GM21619 (cell line): ENCODE data around the gene PPP1R1B.

ENCODE experiments used
- ATAC-seq: cut with Tn5 transposase; IDR thresholded peaks from one replicate; pipeline ENCODE4 v1.9.1; 2021; ENCODE audit not compliant: unreplicated experiment

PPP1R1B gene

DNA sequence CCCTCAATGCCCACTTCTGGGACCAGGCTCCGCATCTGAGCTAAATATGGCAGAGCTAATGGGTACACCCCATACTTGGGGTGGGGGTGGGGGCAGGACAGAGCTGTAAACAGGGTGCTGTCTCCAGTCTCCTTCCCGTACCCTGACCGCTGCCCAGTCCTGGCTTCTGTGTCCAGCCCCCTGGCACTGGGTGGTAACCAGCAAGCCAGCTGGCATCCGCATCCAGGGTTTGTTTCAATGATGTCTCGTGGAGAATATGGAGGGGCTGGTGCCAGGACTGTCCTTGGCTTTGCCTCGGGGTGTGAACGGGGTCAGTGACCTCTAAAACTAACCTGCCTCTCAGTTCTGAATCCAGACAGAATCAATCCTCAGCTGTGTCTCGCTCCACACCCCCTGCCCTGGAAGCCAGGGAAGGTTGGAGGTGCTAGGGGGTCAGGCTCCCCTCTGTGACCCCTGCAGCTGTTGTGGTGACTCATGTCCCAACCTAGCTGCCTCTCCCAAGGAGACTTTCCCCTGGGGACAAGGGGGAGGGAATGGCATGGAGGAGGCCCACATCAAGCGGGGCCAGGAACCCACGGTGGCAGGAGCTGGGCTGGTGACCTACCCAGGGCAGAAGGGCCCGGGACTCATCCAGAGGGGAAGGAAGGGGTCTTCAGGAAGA, 40.0 kb downstream of the PPP1R1B start:
- ATAC-seq = no peak

DNA sequence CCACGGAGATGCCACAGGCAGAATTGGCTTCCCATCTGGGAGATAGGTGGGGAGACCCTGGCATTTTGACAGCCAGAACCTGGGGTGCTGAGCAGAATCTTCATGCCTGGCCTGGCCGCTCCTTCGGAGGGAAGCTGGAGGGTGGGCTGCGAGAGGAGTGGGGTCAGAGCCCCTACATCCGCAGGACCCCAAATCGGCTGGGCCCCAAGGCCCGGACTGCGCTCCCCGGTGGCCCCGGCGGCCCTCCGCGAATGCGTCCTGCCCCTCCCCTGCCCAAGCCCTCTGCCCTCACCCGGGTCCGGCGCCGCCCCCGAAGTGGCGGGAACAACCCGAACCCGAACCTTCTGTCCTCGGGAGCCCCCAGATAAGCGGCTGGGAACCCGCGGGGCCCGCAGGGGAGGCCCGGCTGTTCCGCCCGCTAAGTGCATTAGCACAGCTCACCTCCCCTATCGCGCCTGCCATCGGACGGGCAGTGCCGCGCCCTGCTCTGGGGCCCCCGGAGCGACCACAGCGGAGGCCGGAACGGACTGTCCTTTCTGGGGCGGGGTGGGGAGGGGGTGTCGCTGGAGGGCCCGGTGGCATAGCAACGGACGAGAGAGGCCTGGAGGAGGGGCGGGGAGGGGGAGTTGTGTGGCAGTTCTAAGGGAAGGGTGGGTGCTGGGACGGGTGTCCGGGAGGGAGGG, 40.7 kb downstream of the PPP1R1B start:
- ATAC-seq = no peak

DNA sequence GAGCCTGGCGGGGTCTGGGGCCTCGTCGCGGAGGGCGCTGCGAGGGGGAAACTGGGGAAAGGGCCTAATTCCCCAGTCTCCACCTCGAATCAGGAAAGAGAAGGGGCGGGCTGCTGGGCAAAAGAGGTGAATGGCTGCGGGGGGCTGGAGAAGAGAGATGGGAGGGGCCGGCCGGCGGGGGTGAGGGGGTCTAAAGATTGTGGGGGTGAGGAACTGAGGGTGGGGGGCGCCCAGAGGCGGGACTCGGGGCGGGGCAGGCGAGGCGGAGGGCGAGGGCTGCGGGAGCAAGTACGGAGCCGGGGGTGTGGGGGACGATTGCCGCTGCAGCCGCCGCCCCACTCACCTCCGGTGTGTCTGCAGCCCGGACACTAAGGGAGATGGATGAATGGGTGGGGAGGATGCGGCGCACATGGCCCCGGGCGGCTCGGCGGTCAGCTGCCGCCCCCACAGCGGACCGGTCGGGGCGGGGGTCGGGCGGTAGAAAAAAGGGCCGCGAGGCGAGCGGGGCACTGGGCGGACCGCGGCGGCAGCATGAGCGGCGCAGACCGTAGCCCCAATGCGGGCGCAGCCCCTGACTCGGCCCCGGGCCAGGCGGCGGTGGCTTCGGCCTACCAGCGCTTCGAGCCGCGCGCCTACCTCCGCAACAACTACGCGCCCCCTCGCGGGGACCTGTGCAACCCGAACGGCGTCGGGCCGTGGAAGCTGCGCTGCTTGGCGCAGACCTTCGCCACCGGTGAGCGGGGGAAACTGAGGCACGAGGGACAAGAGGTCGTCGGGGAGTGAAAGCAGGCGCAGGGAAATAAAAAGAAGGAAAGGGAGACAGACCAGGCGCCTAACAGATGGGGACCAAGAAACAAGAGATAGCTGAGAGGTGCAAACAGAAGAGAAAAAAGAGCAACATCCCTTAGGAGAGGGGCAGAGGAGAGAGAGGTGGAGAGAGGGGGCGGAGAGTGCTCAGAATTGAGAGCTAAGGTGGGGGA, 41.5 kb downstream of the PPP1R1B start, which contains the start of gene PNMT:
Gene PNMT, plus strand, starts transcription at position 509 of the 980 bp plus-strand sequence. Its CDS starts 23 bp downstream, at position 532.
- ATAC-seq = no peak

DNA sequence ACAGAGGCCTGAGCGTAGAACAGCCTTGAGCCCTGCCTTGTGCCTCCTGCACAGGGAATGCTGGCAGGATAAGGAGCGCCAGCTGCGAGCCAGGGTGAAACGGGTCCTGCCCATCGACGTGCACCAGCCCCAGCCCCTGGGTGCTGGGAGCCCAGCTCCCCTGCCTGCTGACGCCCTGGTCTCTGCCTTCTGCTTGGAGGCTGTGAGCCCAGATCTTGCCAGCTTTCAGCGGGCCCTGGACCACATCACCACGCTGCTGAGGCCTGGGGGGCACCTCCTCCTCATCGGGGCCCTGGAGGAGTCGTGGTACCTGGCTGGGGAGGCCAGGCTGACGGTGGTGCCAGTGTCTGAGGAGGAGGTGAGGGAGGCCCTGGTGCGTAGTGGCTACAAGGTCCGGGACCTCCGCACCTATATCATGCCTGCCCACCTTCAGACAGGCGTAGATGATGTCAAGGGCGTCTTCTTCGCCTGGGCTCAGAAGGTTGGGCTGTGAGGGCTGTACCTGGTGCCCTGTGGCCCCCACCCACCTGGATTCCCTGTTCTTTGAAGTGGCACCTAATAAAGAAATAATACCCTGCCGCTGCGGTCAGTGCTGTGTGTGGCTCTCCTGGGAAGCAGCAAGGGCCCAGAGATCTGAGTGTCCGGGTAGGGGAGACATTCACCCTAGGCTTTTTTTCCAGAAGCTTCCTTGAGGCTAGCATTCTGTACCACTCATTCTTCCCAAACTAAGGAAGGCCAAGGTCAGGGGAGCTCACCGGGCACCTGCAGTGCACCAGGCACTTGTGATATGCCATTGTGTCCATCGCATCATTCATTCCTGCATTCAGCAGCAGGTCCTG, 43.4 kb downstream of the PPP1R1B start:
- no peak for ATAC-seq

DNA sequence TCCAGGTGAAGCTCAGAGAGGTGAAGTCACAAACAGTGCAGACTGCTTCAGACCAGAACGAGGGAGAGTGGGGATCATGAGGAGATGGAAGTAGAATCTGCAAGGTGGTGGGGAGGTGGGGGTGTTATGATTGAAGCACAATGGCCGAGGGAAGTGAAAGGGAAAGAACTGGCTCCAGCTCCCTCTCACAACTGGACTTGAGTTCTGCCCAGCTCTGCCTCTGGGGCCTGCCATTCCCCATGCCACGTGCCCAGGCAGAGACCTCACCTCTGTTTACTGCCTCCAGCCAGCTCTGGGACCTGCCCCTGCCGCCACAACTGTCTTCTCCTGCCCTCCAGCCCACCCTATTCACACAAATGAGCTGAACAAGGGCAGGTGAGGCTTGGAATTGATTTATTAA, 44.0 kb downstream of the PPP1R1B start:
- no peak for ATAC-seq

DNA sequence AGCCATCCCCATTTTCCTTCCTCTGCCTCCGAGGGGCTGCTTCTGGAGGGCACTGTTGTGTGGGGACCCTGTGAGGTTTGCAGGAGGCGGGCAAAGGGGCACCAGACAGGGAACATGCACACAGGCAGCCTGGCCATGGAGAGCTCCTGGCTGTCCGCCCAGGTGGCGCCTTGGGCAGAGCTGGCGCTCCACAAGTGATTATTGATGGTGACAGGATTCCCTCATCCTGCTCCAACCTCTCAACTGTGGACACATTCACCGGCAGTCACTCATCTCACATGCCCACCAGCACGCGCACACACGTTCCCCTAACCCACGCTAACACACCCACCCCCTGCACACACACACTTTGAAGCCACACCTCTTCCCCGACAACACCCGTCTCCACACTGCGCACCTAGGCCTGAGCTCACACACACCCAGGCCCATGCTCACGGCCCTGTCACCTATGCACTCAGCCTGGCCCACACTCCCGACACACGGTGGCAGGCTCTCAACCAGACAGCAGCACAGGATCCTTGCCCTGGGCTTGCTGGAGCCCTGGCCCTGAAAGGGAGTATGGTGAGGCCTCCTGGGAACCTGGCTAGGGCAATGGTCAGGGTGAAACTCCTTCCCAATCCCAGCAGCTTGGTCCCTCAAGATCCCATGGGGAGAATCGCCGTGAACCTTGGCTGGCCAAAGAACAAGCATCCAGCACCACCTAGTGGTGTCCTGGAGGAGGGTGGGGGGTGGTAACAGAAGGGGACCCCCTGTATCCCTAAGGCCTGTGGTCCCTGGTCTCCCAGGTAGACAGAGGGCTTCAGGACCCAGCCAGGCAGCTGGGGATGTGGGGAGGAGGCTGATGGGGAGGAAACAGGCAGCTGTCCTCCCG, 45.1 kb downstream of the PPP1R1B start:
- ATAC-seq = no peak

DNA sequence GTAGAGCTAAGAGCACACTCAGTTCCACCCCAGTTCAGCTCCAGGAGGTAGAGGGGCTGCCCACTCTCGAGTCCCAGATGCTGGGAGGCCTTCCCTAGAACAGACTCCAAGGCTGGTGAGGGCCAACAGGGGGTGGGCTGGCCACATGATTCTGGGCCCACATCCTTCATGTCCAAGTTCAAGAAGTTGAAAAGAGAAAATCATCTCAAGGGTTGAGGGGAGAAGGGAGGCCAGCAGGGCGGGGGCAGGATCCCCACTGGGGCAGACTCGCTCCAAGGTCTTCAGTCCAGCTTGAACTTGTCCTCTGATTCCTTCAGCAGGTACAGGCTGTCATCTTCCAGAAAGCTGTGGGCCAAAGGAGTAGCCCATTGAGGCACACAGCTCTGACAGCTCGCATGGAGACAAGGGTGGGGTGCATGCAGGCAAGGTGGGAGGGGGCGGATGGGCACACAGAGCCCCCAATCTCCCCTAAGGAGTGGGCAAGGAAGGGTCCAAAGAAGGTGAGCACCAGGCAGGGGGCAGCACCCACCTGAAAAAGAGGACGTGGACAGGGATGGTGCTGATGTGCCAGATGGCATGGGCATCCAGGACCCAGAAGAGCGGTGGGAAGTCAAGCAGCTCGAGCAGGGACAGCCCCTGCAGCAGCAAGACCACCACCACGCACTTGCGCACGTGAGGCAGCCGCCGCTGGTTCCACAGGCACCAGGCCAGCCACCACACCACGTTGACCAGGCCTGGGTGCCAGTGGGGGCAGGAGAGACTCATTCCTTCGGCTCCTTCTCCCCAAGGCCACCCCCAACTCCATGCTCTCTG, 46.0 kb downstream of the PPP1R1B start:
- no peak for ATAC-seq

DNA sequence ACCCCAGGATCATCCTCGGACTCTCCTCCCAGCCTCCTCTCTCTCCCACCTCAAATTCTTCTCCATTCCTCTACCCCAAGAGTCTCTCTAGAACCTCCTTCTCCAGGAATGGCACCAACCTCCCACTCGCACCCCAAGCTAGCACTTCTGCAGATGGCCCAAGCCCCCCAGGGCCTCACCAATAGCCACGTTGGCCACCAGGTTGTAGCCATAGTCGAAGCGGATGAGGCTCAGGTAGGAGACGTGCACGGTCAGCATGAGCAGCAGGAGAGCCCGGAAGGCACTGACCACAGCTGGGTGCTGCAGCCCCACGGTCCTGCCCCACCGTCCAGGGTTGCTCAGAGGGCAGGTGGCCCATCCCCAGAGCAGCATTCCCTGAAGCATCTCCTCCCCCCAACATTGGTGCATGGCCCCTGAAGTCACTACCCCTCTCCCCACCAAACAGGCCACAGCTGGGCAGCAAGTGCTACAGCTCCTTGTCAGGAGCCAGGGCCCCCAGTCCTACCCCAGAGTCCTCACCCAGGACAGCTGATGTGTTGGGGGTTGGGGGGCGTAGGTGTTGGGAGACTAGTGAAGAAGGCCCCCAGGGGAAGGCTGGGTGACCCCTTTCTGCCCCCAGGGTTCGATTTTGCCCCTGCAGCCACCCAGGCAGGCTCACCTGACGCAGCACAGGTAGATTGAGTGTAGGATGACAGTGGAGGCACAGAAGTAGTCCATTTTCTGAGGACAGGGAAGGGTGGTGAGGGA, 46.8 kb downstream of the PPP1R1B start:
- no peak for ATAC-seq

DNA sequence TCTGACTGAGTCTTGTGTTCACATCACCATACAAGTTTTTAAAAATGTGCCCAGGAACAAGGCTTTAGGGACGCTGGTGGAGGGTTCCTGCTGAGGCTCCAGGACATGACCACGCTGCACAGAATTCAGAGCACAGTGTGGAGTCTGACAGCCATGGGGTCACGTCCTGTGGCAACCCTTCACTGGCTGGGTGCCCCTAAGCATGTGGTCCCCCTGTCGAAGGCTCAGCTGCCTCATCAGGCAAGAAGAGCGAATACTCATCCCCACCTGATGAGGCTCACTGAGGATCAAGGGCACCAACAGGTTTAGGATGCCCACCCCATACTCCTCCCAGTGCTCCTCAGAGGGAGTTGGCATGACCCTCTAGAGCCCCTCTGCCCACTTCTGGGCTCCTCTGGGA, 47.4 kb downstream of the PPP1R1B start:
- ATAC-seq = no peak

DNA sequence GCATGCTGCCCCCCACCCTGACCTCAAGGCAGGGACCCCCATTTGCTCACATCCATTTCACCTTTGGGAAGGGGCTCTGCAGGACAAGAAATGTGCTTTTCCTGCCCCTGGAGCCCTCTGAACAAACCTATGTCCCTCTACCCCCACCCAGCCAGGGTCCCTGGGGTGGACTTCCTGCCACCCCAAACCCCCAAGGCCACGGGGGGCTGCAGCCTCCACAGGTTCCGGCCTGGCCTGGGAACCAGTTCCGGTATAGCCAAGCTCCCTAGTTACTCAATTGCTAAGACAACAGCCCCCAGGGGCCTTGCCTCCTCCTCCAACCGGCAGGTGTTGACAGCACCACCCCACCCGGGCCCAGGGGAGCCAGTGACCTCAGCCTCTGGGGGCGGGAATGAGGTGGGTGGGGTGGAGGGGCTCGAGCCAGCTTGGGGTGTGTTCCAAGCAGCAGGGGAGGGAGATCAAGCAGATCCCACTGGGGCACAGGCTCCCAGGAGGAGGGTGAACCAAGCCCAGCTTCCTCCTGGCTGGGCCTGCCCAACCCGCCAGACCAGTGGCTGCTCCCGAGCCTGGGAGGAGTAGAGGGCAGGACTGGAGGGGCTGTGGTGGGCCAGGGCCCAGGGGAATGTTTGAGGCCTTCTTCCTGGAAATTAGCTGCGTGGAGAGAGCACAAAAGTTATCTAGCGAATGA, 48.1 kb downstream of the PPP1R1B start:
- ATAC-seq = peak; percentile 43

DNA sequence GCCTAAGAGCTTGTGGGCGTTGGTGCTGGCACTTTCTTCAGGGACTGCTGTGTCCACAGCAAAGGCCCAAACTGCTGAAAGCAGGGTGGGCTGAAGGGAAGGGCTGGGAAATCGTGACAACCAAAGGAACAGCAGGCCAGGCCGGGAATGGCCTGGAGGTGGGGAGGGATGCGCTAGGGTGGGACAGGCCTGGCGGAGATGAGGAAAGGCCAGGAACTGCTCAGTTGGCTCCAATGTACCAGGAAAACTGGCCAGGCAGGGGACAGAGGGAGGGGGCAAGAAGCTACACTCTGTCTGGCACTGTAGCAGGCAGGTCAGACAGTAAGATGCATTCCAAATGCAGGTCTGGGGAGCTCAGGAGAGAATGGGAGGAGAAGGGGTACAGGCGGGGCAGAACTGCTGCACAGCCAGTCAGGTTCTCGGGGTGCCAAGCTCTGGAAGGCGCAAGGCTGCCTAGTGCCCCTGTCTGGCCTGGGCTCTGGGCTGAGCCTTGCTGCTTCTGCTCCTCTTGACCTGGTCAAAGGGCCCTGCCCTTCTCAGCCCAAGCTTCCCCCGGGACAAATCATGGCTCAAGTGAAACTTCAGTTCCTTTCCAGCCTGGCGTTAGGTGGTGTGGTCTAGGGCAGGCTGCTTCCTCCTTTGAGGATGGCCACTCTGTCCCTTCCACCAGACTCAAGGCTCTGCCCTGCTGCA, 48.8 kb downstream of the PPP1R1B start:
- no peak for ATAC-seq

DNA sequence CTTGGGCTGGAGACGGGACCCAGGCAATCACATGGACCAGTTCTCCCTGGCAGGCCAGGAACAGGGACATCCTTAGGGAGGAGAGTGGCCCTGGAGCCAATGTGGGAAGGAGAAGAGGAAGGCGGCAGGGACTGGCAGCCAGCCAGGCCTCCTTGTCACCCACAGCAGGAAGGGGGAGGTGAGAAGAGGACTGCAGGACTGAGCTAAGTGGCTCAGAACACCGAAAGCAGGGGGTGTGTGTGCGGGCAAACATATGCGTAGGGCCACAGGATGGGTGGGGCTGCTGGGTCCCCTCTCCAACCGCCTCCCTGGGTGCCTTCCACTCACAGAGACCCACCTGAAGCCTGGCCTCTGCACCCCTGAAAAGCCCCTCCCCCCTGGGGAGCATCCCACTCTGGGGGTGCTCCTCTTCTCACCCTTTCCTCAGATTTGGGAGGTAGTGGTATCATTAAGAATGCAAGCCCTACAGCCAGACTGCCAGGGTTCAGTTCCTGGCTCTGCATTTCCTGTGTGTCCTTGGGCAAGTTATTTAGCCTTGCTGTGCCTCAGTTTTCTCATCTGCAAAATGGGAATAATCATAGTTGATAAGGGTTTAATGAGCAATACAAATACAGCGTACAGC, 49.6 kb downstream of the PPP1R1B start:
- ATAC-seq = no peak

DNA sequence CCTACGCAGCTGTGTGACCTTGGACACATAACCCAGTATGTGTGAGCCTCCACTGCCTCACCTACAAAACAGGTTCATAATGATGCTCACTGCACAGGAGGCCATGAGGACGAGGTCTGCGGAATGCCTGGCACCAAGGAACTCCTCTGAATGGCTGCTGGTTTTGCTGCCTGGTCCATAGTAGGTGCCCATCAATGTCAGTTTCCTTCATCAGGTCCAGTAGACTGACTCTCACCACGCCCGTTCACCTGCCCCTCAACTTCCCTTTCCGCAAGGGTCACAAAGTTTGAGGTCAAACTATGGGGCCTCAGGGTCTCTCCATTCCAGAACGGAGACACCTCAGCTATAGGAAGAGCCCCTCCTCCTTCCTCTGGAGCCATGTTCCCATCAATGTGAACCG, 50.3 kb downstream of the PPP1R1B start:
- no peak for ATAC-seq

DNA sequence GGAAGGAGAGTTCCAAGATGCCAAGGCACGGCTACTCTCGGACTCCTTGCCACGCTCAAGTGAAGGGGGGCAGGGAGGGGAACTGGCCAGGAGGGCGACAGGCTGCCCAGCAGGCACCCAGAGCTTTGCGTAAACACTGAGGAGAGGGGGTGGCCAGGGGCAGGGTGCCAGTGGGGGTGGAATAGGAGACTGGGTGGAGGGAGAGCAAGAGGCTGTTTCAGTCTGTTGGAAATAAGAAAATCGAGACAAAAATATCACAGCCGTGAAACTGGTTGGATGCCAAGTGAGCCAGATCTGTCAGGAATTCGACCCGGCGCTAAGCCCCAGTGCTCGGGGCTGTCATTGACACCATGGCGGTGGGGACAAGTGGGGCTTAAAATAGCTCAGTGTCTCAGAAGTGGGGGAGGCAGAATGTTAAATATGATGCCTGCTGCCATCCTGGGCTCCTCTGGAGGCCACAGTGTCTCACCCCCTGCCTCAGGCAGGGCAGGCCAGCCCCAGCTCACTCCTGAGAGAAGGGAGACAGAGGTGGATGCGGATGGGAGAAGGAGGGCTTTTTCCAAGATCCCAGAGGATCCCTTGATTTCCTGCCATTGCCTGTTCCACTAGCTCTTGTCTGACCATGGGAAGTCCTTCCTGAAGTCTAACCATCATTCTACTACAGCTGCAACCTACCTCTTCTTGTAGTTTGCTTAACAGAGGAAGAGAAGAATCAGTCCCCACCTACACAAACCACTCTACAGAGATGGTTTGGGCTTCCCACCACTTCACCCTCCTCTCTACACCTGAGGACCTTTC, 51.0 kb downstream of the PPP1R1B start:
- ATAC-seq = no peak

DNA sequence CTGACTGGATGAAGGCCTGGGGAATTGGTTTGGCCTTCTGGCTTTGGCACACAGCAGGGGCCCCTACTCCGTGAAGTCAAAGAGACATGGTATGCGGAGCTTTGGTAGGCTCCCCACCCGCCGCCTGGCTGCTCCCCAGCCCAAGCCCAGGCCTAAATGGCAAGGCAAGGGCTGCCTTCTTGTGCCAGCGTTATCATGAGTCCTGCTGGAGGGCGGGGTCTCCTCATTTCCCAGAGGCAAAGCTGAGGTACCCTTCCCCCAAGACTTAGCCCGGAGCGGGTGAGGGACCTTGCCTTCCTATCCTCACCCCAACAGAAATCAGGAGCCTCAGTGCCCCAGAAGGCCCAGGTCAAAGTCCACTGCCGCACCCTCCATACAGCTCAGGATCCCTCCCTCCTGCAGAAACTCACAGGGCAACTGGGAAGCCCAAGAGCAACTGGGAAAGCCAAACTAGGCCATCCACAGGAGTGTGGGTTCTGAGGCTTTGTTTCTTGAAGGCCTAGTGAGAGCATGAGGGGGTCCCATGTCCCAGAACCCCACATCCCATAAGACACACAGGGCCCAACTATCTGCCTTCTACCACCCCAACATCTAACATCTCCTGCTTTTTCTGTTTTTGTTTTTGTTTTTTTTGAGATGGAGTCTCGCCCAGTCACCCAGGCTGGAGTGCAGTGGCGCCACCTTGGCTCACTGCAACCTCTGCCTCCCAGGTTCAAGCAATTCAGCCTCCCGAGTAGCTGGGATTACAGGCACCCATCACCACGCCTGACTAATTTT, 51.8 kb downstream of the PPP1R1B start:
- no peak for ATAC-seq
